GM18526 (cell line): Measurements from ENCODE around the gene DOK6.

Source experiments
- POLR2A ChIP-seq: IDR thresholded peaks from 3 replicates; pipeline ENCODE4 v1.6.1; 2011; ENCODE audit not compliant: insufficient read length; ENCODE audit errors: extremely low read depth

Gene DOK6

GRCh38 chr18:69401972-69402532 is 1.4 kb downstream of the DOK6 start:
- no peak for TF ChIP-seq POLR2A

GRCh38 chr18:69402533-69402989 is 1.9 kb downstream of the DOK6 start:
- TF ChIP-seq POLR2A: no peak

- no peak for TF ChIP-seq POLR2A
Observed at GRCh38 chr18:69408522-69408921, 7.8 kb downstream of the DOK6 start.

- no peak for TF ChIP-seq POLR2A
Observed at GRCh38 chr18:69411199-69411598, 10.5 kb downstream of the DOK6 start.

GRCh38 chr18:69414184-69414583 is 13.5 kb downstream of the DOK6 start:
- no peak for TF ChIP-seq POLR2A

- TF ChIP-seq POLR2A: no peak
Observed at GRCh38 chr18:69432847-69433246, 32.2 kb downstream of the DOK6 start.

GRCh38 chr18:69435000-69435399 is 34.3 kb downstream of the DOK6 start:
- TF ChIP-seq POLR2A: no peak

- no peak for TF ChIP-seq POLR2A
Observed at GRCh38 chr18:69444221-69444620, 43.5 kb downstream of the DOK6 start.

GRCh38 chr18:69447886-69448285 is 47.2 kb downstream of the DOK6 start:
- no peak for TF ChIP-seq POLR2A

GRCh38 chr18:69455125-69455524 is 54.4 kb downstream of the DOK6 start:
- no peak for TF ChIP-seq POLR2A

- no peak for TF ChIP-seq POLR2A
Observed at GRCh38 chr18:69469444-69469919, 68.8 kb downstream of the DOK6 start.

GRCh38 chr18:69480460-69480859 is 79.8 kb downstream of the DOK6 start:
- no peak for TF ChIP-seq POLR2A

GRCh38 chr18:69483574-69483973 is 82.9 kb downstream of the DOK6 start:
- no peak for TF ChIP-seq POLR2A

GRCh38 chr18:69484699-69485396 is 84.2 kb downstream of the DOK6 start:
- no peak for TF ChIP-seq POLR2A

- no peak for TF ChIP-seq POLR2A
Observed at GRCh38 chr18:69487488-69488394, 87.1 kb downstream of the DOK6 start.

- no peak for TF ChIP-seq POLR2A
Observed at GRCh38 chr18:69490072-69490471, 89.4 kb downstream of the DOK6 start.

GRCh38 chr18:69490813-69491212 is 90.1 kb downstream of the DOK6 start:
- no peak for TF ChIP-seq POLR2A
